Measurements from ENCODE around the gene THYN1.

DNA sequence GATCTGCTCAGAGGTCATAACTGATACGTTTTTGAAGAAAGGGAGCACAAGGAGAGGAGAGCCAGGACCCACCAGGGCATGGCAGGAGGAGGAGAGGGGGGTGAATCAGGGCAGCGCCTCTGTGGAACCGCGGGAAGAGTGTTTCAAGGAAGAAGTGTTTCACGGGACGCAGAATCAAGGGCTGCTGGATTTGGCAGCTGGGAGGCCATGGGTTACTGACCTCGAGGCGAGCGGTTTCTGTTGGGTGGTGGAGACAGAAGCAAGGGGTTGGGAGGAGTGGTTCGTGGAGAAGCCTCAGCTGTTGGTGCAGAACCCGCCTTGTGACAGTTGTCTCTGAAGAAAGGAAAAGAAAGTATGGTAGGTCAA lies 15.6 kb downstream of the THYN1 start:
- TF ChIP-seq, protein P1, sequence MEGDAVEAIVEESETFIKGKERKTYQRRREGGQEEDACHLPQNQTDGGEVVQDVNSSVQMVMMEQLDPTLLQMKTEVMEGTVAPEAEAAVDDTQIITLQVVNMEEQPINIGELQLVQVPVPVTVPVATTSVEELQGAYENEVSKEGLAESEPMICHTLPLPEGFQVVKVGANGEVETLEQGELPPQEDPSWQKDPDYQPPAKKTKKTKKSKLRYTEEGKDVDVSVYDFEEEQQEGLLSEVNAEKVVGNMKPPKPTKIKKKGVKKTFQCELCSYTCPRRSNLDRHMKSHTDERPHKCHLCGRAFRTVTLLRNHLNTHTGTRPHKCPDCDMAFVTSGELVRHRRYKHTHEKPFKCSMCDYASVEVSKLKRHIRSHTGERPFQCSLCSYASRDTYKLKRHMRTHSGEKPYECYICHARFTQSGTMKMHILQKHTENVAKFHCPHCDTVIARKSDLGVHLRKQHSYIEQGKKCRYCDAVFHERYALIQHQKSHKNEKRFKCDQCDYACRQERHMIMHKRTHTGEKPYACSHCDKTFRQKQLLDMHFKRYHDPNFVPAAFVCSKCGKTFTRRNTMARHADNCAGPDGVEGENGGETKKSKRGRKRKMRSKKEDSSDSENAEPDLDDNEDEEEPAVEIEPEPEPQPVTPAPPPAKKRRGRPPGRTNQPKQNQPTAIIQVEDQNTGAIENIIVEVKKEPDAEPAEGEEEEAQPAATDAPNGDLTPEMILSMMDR (IDR thresholded peaks at IDR 0.05; ENCODE audit: low read depth, low read length, missing input control) = no peak
- TF ChIP-seq SP1 (IDR thresholded peaks at IDR 0.05) (no peak), ZBTB33 (IDR thresholded peaks at IDR 0.05) (no peak), JUND (IDR thresholded peaks at IDR 0.05) (no peak), FOXA1 (IDR thresholded peaks at IDR 0.05) (no peak), RAD21 (IDR thresholded peaks at IDR 0.05) (no peak), TAF1 (conservative IDR thresholded peaks at IDR 0.05) (no peak), EGR1 (IDR thresholded peaks at IDR 0.05; ENCODE audit: low read depth in 2 of 2) (no peak), GABPA (IDR thresholded peaks at IDR 0.05 in 1 of 2, conservative IDR thresholded peaks at IDR 0.05 in 1 of 2) (no peak), ATF3 (IDR thresholded peaks at IDR 0.05) (no peak), RXRA (IDR thresholded peaks at IDR 0.05) (peak; percentile 14 to 22), MAX (IDR thresholded peaks at IDR 0.05) (no peak), YY1 (IDR thresholded peaks at IDR 0.05) (no peak)
- TF ChIP-seq, protein P2, sequence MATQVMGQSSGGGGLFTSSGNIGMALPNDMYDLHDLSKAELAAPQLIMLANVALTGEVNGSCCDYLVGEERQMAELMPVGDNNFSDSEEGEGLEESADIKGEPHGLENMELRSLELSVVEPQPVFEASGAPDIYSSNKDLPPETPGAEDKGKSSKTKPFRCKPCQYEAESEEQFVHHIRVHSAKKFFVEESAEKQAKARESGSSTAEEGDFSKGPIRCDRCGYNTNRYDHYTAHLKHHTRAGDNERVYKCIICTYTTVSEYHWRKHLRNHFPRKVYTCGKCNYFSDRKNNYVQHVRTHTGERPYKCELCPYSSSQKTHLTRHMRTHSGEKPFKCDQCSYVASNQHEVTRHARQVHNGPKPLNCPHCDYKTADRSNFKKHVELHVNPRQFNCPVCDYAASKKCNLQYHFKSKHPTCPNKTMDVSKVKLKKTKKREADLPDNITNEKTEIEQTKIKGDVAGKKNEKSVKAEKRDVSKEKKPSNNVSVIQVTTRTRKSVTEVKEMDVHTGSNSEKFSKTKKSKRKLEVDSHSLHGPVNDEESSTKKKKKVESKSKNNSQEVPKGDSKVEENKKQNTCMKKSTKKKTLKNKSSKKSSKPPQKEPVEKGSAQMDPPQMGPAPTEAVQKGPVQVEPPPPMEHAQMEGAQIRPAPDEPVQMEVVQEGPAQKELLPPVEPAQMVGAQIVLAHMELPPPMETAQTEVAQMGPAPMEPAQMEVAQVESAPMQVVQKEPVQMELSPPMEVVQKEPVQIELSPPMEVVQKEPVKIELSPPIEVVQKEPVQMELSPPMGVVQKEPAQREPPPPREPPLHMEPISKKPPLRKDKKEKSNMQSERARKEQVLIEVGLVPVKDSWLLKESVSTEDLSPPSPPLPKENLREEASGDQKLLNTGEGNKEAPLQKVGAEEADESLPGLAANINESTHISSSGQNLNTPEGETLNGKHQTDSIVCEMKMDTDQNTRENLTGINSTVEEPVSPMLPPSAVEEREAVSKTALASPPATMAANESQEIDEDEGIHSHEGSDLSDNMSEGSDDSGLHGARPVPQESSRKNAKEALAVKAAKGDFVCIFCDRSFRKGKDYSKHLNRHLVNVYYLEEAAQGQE (IDR thresholded peaks at IDR 0.05) = no peak

Measured in liver (tissue), 3 donors.